ENCODE data around the gene PYGM.

DNA sequence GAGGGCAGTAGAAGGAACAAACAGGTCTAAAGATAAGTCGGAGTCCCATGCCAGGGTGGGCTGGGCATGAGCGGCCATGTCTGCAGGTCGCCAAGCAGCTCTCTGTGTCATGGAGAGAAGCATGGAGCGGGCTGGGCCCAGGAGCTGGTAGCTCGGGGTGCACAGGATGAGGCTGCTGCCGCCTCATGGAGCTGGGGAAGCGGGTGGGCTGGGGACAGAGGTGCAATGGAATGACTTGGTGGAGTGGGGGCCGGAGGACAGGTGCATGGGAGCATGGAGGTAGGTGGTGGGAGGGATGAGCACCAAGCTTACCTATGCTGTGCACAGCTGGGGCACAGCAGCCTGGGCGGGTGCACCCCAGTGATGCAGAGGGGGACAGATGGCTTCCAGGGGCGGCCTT, 40.4 kb downstream of the PYGM start:
- TF ChIP-seq, protein P1, sequence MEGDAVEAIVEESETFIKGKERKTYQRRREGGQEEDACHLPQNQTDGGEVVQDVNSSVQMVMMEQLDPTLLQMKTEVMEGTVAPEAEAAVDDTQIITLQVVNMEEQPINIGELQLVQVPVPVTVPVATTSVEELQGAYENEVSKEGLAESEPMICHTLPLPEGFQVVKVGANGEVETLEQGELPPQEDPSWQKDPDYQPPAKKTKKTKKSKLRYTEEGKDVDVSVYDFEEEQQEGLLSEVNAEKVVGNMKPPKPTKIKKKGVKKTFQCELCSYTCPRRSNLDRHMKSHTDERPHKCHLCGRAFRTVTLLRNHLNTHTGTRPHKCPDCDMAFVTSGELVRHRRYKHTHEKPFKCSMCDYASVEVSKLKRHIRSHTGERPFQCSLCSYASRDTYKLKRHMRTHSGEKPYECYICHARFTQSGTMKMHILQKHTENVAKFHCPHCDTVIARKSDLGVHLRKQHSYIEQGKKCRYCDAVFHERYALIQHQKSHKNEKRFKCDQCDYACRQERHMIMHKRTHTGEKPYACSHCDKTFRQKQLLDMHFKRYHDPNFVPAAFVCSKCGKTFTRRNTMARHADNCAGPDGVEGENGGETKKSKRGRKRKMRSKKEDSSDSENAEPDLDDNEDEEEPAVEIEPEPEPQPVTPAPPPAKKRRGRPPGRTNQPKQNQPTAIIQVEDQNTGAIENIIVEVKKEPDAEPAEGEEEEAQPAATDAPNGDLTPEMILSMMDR (IDR thresholded peaks at IDR 0.05; ENCODE audit: insufficient read depth, low read length, poor library complexity, severe bottlenecking): no peak
- no peak for TF ChIP-seq EZH2phosphoT487 (conservative IDR thresholded peaks at IDR 0.05; ENCODE audit: low read length)
